Measurements from ENCODE around the gene OR51A2. TPM values are rescaled to one million over a fixed set of nuclear protein-coding genes. Genes with fewer than 3 reads are reported as not detected.

OR51A2 gene
- total RNA-seq, 2 donors from 2014 or later: not detected

Other genes starting within 250 kb of the OR51A2 start
- not detected for gene OR51F1, start 185.8 kb downstream of the OR51A2 start, total RNA-seq
- not detected for gene OR52R1, start 151.3 kb downstream of the OR51A2 start, total RNA-seq
- not detected for gene OR51F2, start 134.4 kb downstream of the OR51A2 start, total RNA-seq
- not detected for gene OR51S1, start 106.5 kb downstream of the OR51A2 start, total RNA-seq
- not detected for gene OR51T1, start 73.8 kb downstream of the OR51A2 start, total RNA-seq
- gene OR51A7, start 51.9 kb downstream of the OR51A2 start, total RNA-seq: not detected
- gene OR51G2, start 36.4 kb downstream of the OR51A2 start, total RNA-seq: not detected
- not detected for gene OR51G1, start 31.4 kb downstream of the OR51A2 start, total RNA-seq
- not detected for gene OR51A4, start 8.1 kb downstream of the OR51A2 start, total RNA-seq
- not detected for gene OR51L1, start 39.1 kb upstream of the OR51A2 start, total RNA-seq
- not detected for gene OR52J3, start 90.8 kb upstream of the OR51A2 start, total RNA-seq
- not detected for gene OR52E2, start 103.9 kb upstream of the OR51A2 start, total RNA-seq
- gene OR52E1, start 113.9 kb upstream of the OR51A2 start, total RNA-seq: not detected
- not detected for gene OR52A5, start 182.6 kb upstream of the OR51A2 start, total RNA-seq
- gene OR52A1, start 199.0 kb upstream of the OR51A2 start, total RNA-seq: not detected
- not detected for gene OR51V1, start 245.0 kb upstream of the OR51A2 start, total RNA-seq

All from posterior vena cava (tissue), 2 donors.